ENCODE data around the gene HEATR5A. TPM values are rescaled to one million over a fixed set of nuclear protein-coding genes. Genes with fewer than 3 reads are reported as not detected.

The HEATR5A gene
- total RNA-seq, result 103 and 131 TPM in 2 replicates

GRCh38 chr14:31420319-31421111 is at the start of gene HEATR5A:
Gene HEATR5A, minus strand, starts transcription at chr14:31420550. Its CDS starts 17,575 bp downstream, at chr14:31402975.

GRCh38 chr14:31456841-31457664 is 36.7 kb upstream of the HEATR5A start, which contains the start of gene DTD2:
Gene DTD2, minus strand, starts transcription at chr14:31457506. Its CDS starts 113 bp downstream, at chr14:31457393.

Small RNA genes within 50 kb of the gene (small RNA-seq; reads per million reads assigned to genes)
- gene RF00019, result not detected

Other genes with a start within 250 kb of the HEATR5A start
- gene HECTD1, start 212.8 kb downstream of the HEATR5A start, total RNA-seq, result 246 and 265 TPM in 2 replicates
- gene DTD2, start 37.0 kb upstream of the HEATR5A start, total RNA-seq, result 57.2 and 66.0 TPM in 2 replicates
- not detected in 2 replicates for gene GPR33, start 67.5 kb upstream of the HEATR5A start, total RNA-seq
- gene NUBPL, start 140.9 kb upstream of the HEATR5A start, total RNA-seq, result 15.3 and 17.5 TPM in 2 replicates

All from articular chondrocyte of knee joint (primary cell).